AG10803 (cell line): Measurements from ENCODE around the gene CD9.

Experiments
- DNase-seq: peaks from one replicate; pipeline ENCODE4 v3.0.0; 2010; ENCODE audit warnings: low read depth
- H3K4me3 ChIP-seq: 2 replicates; pipeline ENCODE4 v1.5.1; 2011; ENCODE audit warnings: mild to moderate bottlenecking, low read length, control low read depth
- CTCF ChIP-seq: conservative IDR thresholded peaks from 2 replicates; pipeline ENCODE4 v1.5.1; 2011; ENCODE audit warnings: mild to moderate bottlenecking, low read length, control low read depth, inconsistent platforms

CD9 gene

GRCh38 chr12:6228535-6229223 lies 28.5 kb downstream of the CD9 start:
- no peak for DNase-seq
- H3K4me3 ChIP-seq, result no peak overlapping the region
- TF ChIP-seq CTCF, result no peak

GRCh38 chr12:6229224-6230218 lies 29.3 kb downstream of the CD9 start:
- no peak for TF ChIP-seq CTCF
- DNase-seq, result peak; percentile 86
- peak overlapping the region; percentile 21; the same call in 1 of the 2 replicates for H3K4me3 ChIP-seq

- no peak for TF ChIP-seq CTCF
- H3K4me3 ChIP-seq, result peak overlapping the region; percentile 21; the same call in 1 of the 2 replicates
- peak; percentile 78 for DNase-seq
Observed at GRCh38 chr12:6230321-6231110, 30.3 kb downstream of the CD9 start.

- no peak for DNase-seq
- TF ChIP-seq CTCF, result no peak
- H3K4me3 ChIP-seq, result no peak overlapping the region
Observed at GRCh38 chr12:6231359-6232268, 31.4 kb downstream of the CD9 start.

GRCh38 chr12:6233121-6233971 lies 33.1 kb downstream of the CD9 start:
- DNase-seq, result no peak
- H3K4me3 ChIP-seq, result no peak overlapping the region
- no peak for TF ChIP-seq CTCF

DNA sequence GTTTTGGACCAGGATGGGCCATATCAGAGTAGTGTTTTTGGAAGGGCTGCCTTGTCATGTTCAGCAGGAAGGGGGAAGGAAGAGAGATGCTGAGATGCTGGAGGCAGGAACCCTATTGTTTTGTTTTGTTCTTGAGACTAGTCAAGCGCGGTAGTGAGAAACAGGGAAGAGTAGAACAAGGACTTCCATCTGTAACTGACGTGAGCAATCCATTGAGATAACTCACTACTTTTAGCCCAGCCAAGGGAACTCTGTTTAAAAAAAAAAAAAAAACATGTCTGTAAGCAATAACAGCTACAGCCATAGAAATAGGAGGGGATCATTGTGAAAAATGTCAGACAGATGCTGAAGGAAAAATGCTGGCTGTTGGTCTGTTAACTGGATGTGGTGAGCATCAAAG lies 34.0 kb downstream of the CD9 start:
- TF ChIP-seq CTCF, result no peak
- no peak overlapping the region for H3K4me3 ChIP-seq
- DNase-seq, result peak; percentile 87
